Tibial artery (tissue), 4 donors: ENCODE data around the gene SUGCT.

ENCODE experiments used
- DNase-seq, 2 donors: peaks; one replicate each; pipeline ENCODE4 v3.0.0-alpha.2; 2019
- H3K27ac ChIP-seq, 2 donors: fragments of 200-600 bp; sonication (generic) in 1 of 2; 1 replicate in 1 of 2; 2 replicates in 1 of 2; pipeline ENCODE4 v1.5.1; 2018 to 2019; ENCODE audit warnings: mild to moderate bottlenecking in 1 of 2
- H3K27me3 ChIP-seq, 2 donors: fragments of 200-600 bp; sonication (generic) in 1 of 2; one replicate each; pipeline versions ENCODE4 v1.5.1 to v1.6.0; 2016 to 2019
- H3K36me3 ChIP-seq, 3 donors: fragments of 200-600 bp; sonication (generic) in 2 of 3; one replicate each; pipeline ENCODE4 v1.5.1; 2016 to 2019; ENCODE audit warnings: mild to moderate bottlenecking in 2 of 3
- H3K4me1 ChIP-seq, 4 donors: fragments of 200-600 bp; sonication (generic) in 2 of 4; 1 replicate in 3 of 4; 2 replicates in 1 of 4; pipeline ENCODE4 v1.5.1; 2016 to 2019
- H3K4me3 ChIP-seq, 2 donors: fragments of 200-600 bp; sonication (generic) in 1 of 2; 1 replicate in 1 of 2; 2 replicates in 1 of 2; pipeline ENCODE4 v1.5.1; 2018 to 2019; ENCODE audit warnings: mild to moderate bottlenecking in 2 of 2
- H3K9me3 ChIP-seq, 3 donors: fragments of 200-600 bp; sonication (generic) in 1 of 3; one replicate each; pipeline ENCODE4 v1.5.1; 2016 to 2019
- intact Hi-C: fragments of 100-400 bp; cut with DNase I; formaldehyde crosslinking; loops from one replicate; pipeline ENCODE4 v1.15.0; 2023; ENCODE audit warnings: low total_unique reads
- TF ChIP-seq, protein P1 (sequence below), 2 experiments: fragments of 200-600 bp in 1 of 2; fragments of 450-650 bp in 1 of 2; IDR thresholded peaks; one replicate each; pipeline ENCODE4 v1.5.1; 2017 to 2019; ENCODE audit warnings: antibody characterized with exemption in 2 of 2, mild to moderate bottlenecking in 1 of 2, moderate library complexity in 1 of 2

The SUGCT gene

DNA sequence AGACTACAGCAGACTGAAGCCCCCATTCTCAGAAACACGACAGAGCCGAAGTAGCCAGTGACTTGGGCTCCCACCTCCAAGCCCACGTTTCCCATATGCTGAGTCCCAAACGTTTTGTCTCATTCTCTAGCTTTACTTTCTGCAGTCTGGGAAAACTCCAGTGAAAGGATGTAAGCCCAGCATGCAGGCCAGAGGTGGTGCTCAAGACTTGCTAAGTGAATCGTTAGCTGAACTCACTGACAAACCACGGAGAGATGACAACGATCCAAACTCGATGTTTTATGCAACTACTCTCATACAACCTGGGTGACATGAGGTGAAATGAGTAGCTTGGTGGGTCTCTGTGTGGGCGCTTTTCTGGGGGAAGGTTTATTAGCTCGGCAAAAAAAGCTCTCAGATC is 731.8 kb downstream of the SUGCT start:
- Histone ChIP-seq H3K9me3 (peaks cover 0 to 12% (median 3%) of the 10 kb centered on the region in 3 donors), H3K4me1 (peaks cover 0 to 13% (median 0%) of the 10 kb centered on the region in 4 donors), H3K27me3 (no peaks in the 10 kb centered on the region), H3K4me3 (no peak overlapping the region), H3K36me3 (no peaks in the 10 kb centered on the region), H3K27ac (peak overlapping the region in 1 of 2 donors; percentile 56)
- DNase-seq = no peak
- intact Hi-C loops = no loop called here
- TF ChIP-seq, protein P1, sequence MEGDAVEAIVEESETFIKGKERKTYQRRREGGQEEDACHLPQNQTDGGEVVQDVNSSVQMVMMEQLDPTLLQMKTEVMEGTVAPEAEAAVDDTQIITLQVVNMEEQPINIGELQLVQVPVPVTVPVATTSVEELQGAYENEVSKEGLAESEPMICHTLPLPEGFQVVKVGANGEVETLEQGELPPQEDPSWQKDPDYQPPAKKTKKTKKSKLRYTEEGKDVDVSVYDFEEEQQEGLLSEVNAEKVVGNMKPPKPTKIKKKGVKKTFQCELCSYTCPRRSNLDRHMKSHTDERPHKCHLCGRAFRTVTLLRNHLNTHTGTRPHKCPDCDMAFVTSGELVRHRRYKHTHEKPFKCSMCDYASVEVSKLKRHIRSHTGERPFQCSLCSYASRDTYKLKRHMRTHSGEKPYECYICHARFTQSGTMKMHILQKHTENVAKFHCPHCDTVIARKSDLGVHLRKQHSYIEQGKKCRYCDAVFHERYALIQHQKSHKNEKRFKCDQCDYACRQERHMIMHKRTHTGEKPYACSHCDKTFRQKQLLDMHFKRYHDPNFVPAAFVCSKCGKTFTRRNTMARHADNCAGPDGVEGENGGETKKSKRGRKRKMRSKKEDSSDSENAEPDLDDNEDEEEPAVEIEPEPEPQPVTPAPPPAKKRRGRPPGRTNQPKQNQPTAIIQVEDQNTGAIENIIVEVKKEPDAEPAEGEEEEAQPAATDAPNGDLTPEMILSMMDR (IDR thresholded peaks at IDR 0.05) = peak in 1 of 2 experiments; percentile 5

DNA sequence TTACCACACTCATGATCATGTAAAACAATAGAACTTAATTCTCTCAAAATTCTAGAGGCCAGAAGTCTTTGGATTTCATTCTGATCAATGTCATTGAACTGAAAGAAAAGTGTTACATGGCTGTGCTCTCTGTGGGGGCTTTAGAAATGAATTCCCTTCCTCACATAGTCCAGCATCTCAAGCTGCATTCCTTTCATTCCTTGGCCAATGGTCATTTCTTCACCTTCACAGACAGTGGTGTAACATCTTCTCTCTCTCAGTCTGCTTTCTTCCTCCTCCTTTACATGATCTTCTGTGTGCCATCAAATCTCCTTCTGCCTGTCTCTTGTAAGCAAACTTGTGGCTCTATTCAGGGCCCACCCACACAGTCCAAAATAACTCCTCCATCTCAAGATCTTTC is 735.3 kb downstream of the SUGCT start:
- H3K27ac ChIP-seq = no peak overlapping the region
- intact Hi-C loops = no loop called here
- H3K36me3 ChIP-seq = no peaks in the 10 kb centered on the region
- DNase-seq = no peak
- H3K9me3 ChIP-seq = peaks cover 0 to 12% (median 3%) of the 10 kb centered on the region in 3 donors
- H3K4me1 ChIP-seq = peaks cover 0 to 13% (median 0%) of the 10 kb centered on the region in 4 donors
- no peaks in the 10 kb centered on the region for H3K27me3 ChIP-seq
- TF ChIP-seq, protein P1 (IDR thresholded peaks at IDR 0.05) = no peak
- H3K4me3 ChIP-seq = no peak overlapping the region

DNA sequence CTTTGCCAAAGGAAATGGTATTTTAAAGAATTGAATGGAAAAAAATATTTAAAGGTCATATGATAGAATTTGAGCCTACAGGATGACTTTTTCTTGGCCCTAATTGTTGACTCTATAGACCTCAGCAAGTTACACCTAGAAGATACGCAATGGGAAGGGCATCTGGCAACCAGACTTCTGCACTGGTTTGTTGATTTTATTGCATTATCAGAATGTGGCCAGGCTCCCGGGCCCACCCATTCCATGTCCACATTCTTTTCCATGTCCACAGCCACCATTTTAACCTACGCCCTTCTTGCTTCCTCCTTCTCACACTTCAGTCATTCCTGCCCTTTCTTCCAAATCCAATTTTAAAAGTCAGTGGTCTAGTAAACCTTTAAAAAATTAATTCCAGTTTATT is 738.4 kb downstream of the SUGCT start:
- Histone ChIP-seq H3K27ac (no peak overlapping the region), H3K36me3 (no peaks in the 10 kb centered on the region), H3K4me1 (no peaks in the 10 kb centered on the region), H3K4me3 (no peak overlapping the region), H3K9me3 (peaks cover 0 to 12% (median 3%) of the 10 kb centered on the region in 3 donors), H3K27me3 (no peaks in the 10 kb centered on the region)
- no peak for DNase-seq
- TF ChIP-seq, protein P1 (IDR thresholded peaks at IDR 0.05) = no peak
- intact Hi-C loops = no loop called here

DNA sequence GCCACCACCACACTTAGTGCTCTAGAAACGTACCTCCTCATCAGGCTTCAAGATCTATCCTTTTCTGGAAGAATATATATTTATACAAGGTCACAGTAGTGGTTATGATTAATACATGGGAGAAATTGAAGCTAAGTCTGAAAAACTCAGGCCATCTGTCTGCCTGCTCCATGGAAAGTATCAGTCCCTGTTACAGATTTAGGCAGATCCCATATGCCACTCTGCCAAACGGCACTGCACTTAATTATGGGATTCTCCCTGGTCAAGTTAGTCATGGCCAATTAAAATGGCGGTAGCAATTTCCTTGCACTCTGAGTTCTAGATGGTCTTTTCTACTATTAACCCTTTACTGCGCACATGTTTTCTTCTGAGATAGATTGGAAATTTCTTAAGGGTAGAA is 740.0 kb downstream of the SUGCT start:
- TF ChIP-seq, protein P1 (IDR thresholded peaks at IDR 0.05) = no peak
- H3K36me3 ChIP-seq = no peaks in the 10 kb centered on the region
- intact Hi-C loops = no loop called here

DNA sequence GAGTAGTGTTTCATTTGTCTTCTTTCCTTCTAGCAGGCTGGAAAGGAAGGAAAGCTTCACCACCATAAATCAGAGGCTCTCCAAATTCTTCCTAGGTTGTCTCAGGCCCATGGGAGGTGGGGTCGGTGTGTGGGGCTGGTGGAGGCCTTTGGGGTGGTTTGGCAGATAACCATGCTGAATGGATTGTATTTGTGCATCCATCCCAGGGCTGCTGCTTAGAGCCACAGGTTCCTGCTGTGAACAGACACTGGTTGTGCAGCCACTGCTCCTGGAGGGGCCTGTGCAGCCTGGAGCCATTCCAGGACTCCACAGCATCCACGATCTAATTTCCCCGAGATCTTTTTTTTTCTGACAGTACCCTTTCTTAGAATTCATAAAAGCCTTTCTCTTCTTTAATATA is 741.8 kb downstream of the SUGCT start:
- Histone ChIP-seq H3K9me3 (no peaks in the 10 kb centered on the region), H3K36me3 (no peaks in the 10 kb centered on the region), H3K4me1 (peaks cover 0 to 7% (median 0%) of the 10 kb centered on the region in 4 donors), H3K27ac (no peak overlapping the region), H3K27me3 (no peaks in the 10 kb centered on the region), H3K4me3 (no peak overlapping the region)
- TF ChIP-seq, protein P1 (IDR thresholded peaks at IDR 0.05) = no peak
- intact Hi-C loops = no loop called here
- no peak for DNase-seq

More for the DNA sequence above, 740.0 kb downstream of the SUGCT start:
- no peaks in the 10 kb centered on the region for H3K9me3 ChIP-seq
- H3K4me3 ChIP-seq = no peak overlapping the region
- no peaks in the 10 kb centered on the region for H3K27me3 ChIP-seq
- no peak for DNase-seq
- H3K27ac ChIP-seq = no peak overlapping the region
- peaks cover 0 to under 1% (median 0%) of the 10 kb centered on the region in 4 donors for H3K4me1 ChIP-seq
